OCI-M1 (cell line): ENCODE results near the gene RNU7-1.
"Not testable (repeated sequence)": the region's sequence is repeated elsewhere in the genome, so short reads cannot be mapped to it uniquely, and the experiment has no call there.

Experiments
- DNase-seq: peaks from one replicate; lab custom pipeline; 2025; lab: John Stamatoyannopoulos, UW

The RNU7-1 gene

GRCh38 chr12:6943722-6944380 is at the start of gene RNU7-1, which contains the start of gene C12orf57:
RNU7-1 (plus strand) TSS chr12:6943816.
C12orf57 (plus strand) TSS chr12:6944022; CDS start chr12:6944122, 100 bp downstream.
- peak; percentile 98 for DNase-seq

- DNase-seq = no peak
These were observed 49.3 kb upstream of the RNU7-1 start for GRCh38 chr12:6894321-6894720.

GRCh38 chr12:6896846-6897435 is 46.7 kb upstream of the RNU7-1 start:
- no peak for DNase-seq

- DNase-seq = no peak
These were observed 44.2 kb upstream of the RNU7-1 start for GRCh38 chr12:6899427-6899826.

- DNase-seq = peak; percentile 76
These were observed 43.6 kb upstream of the RNU7-1 start for GRCh38 chr12:6899837-6900519.

GRCh38 chr12:6902448-6902847 is 41.2 kb upstream of the RNU7-1 start:
- DNase-seq = no peak

GRCh38 chr12:6903722-6904121 is 39.9 kb upstream of the RNU7-1 start:
- DNase-seq = peak; percentile 61

- peak; percentile 98 for DNase-seq
These were observed 39.0 kb upstream of the RNU7-1 start, which contains the start of gene LRRC23 for GRCh38 chr12:6904280-6905276. LRRC23 (plus strand) TSS chr12:6904822; CDS start chr12:6905634, 812 bp downstream.

GRCh38 chr12:6905414-6906040 is 38.1 kb upstream of the RNU7-1 start:
- no peak for DNase-seq

- not testable (repeated sequence) for DNase-seq
These were observed 35.5 kb upstream of the RNU7-1 start for GRCh38 chr12:6908141-6908540.

- DNase-seq = no peak
These were observed 34.0 kb upstream of the RNU7-1 start for GRCh38 chr12:6909421-6910145.

- no peak for DNase-seq
These were observed 31.3 kb upstream of the RNU7-1 start for GRCh38 chr12:6912164-6912935.

GRCh38 chr12:6914246-6914946 is 29.2 kb upstream of the RNU7-1 start, which contains the start of gene ENO2:
ENO2 (plus strand) TSS chr12:6914580; CDS start chr12:6915833, 1,253 bp downstream.
- peak; percentile 60 for DNase-seq

GRCh38 chr12:6914947-6915788 is 28.4 kb upstream of the RNU7-1 start:
- DNase-seq = peak; percentile 61

GRCh38 chr12:6915789-6916285 is 27.8 kb upstream of the RNU7-1 start:
- DNase-seq = no peak

- DNase-seq = no peak
These were observed 27.0 kb upstream of the RNU7-1 start for GRCh38 chr12:6916426-6917200.
